ENCODE results near the gene ARVCF.

DNA sequence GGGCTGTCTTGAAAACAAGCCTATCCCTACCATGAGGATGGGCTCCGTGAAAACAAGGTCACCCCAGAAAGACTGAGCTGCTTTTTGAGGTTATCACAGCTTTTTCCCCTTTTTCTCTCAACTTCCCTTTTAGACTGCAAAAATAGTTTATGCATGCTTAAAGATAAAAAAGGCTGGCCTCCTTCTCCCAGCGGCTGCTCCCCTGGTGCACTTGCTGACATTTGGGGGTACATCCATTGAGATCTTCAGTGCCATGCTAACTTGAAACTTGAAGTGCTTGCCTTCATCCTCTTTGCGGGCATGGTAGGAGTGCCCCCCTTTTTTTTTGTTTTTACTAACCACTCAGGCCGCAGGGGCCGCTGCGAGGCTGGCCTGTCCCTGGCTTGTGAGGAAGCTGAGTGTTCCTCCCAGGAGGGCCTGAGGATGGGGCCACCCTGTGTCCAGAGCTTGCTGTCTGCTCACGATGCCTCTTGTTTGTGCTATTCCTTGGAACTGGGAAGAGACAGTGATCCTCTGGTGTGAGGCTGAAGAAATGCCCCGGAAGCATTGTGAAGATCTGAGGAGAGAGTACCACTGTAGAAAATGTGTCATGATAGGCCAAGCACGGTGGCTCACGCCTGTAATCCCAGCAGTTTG is 6.5 kb upstream of the ARVCF start:
- TF ChIP-seq, protein P1, sequence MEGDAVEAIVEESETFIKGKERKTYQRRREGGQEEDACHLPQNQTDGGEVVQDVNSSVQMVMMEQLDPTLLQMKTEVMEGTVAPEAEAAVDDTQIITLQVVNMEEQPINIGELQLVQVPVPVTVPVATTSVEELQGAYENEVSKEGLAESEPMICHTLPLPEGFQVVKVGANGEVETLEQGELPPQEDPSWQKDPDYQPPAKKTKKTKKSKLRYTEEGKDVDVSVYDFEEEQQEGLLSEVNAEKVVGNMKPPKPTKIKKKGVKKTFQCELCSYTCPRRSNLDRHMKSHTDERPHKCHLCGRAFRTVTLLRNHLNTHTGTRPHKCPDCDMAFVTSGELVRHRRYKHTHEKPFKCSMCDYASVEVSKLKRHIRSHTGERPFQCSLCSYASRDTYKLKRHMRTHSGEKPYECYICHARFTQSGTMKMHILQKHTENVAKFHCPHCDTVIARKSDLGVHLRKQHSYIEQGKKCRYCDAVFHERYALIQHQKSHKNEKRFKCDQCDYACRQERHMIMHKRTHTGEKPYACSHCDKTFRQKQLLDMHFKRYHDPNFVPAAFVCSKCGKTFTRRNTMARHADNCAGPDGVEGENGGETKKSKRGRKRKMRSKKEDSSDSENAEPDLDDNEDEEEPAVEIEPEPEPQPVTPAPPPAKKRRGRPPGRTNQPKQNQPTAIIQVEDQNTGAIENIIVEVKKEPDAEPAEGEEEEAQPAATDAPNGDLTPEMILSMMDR (IDR thresholded peaks at IDR 0.05), result no peak
- TF ChIP-seq POLR2A (IDR thresholded peaks at IDR 0.05), result no peak
